HG03159 (cell line): ENCODE data around the gene BLMH.
"Not testable (repeated sequence)": the region's sequence is repeated elsewhere in the genome, so short reads cannot be mapped to it uniquely, and the experiment has no call there.

Experiments
- ATAC-seq: cut with Tn5 transposase; IDR thresholded peaks from one replicate; pipeline ENCODE4 v1.9.1; 2021; ENCODE audit warnings: mild to moderate bottlenecking, moderate library complexity; ENCODE audit not compliant: unreplicated experiment

BLMH gene

DNA sequence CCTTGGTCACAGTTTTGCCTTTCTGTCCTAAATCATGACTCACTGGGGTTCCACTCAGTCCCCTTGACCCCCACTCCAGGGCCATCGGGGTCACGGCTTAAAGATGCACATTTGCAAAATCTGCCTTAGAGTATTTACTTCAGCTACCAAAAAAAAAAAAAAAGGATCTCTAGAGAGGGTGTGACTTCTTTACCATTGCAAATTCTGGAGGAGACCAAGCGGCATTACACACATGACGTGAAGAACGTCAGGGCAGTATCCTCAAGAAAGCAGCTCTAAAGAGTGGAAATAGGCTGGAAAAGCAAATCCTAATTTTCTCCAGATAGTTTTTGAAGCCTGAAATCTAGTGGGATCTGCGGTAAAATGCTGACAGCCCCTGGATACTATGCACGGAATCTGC is 81.8 kb downstream of the BLMH start:
- no peak for ATAC-seq

DNA sequence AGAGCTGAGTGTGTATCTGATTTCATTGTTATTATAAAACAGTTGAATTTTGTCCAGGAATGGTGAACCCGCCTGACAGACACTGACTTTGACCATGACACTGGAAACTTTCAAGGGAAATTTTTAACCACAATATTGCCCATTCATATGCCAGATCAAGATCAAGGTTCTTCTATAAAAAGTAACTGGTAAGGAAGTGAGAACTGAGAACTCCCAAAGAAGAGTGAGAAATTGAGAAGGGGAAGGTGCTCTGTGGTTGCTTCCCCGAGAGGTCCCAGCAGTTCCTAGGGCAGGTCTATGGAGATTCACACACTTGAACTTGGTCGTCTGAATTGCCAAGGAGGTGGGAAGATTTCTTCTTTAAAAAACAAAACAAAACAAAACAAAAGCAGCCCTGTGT is 83.5 kb downstream of the BLMH start:
- no peak for ATAC-seq

DNA sequence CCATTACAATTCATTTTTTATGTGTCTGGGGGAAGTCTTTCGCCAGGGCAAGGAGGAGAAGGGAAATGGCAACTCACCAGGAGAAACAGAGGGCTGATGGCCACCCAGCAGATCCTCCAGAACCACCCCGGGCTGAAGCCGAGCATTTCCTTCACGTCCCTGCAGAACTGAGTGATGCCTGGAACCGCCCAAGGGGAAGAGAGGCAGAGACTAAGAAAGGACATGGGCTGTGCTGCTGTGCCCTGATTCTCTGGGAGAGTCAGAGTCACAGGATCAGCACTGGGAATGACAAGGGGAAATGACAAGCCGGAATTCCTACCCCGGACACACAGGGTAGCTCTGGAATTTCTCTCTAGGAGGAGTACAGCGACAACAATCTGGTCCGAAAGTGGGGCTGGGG is 84.1 kb downstream of the BLMH start:
- ATAC-seq: no peak

DNA sequence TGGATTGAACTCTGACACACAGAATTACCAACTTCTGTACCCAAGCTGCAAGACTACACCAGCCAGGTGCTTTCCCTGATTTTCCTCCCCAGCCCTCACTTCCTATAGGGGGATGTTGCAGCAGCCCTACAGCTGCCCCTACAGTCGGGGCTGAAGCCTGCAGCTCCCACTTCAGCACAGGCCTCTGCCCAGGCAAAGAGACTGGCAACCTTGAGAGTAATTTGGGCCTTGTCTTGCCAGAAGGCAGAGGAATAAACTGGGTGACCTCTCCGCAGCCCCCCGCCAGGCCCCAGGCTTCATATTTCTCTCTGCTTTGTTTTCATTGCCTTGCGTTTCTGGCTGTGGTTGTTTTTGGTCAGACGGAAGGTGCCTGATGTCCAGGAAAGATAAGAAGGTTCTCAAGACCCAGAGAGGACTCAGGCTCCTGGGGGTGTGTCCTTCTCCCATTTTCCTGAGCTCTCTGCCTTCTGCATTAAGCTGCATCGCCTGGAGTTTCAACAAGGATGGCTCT is 88.2 kb downstream of the BLMH start:
- no peak for ATAC-seq

DNA sequence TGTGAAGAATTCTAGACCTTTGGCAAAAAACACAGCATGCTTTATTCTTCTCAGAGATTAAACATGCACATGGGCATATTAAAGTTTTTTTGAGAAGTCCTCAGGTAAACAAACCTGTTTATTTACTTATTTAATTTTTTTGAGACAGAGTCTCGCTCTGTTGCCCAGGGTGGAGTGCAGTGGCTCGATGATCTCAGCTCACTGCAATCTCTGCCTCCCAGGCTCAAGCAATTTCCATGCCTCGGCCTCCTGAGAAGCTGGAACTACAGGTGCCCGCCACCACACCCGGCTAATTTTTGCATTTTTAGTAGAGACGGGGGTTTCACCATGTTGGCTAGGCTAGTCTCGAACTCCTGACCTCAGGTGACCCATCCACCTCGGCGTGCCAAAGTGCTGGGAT is 91.1 kb downstream of the BLMH start:
- ATAC-seq: not testable (repeated sequence)

DNA sequence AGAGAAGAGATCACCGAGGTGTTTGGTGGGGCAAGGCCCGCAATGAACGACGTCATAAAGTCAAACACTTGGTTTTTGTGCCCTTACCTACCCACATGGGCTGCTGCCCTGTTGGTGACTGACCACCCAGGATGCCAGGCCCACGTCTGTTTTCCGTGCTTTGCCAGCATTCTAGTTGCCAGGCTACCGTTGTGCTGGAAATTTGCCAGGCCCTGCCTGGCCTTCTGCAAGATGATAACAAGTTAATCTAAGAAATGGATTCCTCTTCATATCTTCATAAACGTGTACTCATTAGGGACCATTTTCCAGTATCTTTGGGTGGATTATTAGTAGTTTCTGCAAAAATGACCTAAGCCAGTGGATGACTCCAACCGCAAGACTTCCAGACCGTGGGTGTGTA is 91.6 kb downstream of the BLMH start:
- ATAC-seq: no peak

DNA sequence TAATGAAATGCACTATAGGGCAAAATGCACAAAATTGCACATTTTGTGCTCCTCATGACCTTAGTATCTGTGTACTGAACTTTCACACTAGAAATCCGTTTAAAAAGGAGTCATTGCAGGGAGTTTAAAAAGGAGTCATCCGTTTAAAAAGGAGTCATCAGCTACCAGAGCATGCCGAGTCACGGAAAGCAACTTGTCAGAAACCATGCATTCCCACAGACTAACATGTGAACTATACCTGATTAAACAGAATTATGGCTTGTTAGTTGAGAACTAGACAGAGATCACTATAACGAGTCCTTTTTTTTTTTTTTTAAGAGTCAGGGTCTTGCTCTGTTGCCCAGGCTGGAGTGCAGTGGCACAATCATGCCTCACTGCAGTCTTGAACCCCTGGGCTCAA is 92.1 kb downstream of the BLMH start:
- no peak for ATAC-seq
